ENCODE measurements around the gene PRSS21. TPM values are rescaled to one million over a fixed set of nuclear protein-coding genes. Genes with fewer than 3 reads are reported as not detected.

Gene PRSS21, protein sequence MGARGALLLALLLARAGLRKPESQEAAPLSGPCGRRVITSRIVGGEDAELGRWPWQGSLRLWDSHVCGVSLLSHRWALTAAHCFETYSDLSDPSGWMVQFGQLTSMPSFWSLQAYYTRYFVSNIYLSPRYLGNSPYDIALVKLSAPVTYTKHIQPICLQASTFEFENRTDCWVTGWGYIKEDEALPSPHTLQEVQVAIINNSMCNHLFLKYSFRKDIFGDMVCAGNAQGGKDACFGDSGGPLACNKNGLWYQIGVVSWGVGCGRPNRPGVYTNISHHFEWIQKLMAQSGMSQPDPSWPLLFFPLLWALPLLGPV
- polyA plus RNA-seq (2012; rRNA removed) = not detected in 2 replicates
- not detected in 2 replicates for polyA plus RNA-seq (2012; cell fraction: cytosol; rRNA removed)
- polyA plus RNA-seq (2012; cell fraction: nucleus; rRNA removed) = not detected in 2 replicates

- Histone ChIP-seq H4K20me1 (ENCODE audit: insufficient read depth) (no peaks in the 10 kb centered on the region), H2AFZ (ENCODE audit: low read depth) (no peak within 1 kb of the TSS), H3F3A (replicated peaks; ENCODE audit: insufficient read depth) (no peaks in the 10 kb centered on the region), H3K4me1 (ENCODE audit: control insufficient read depth in 1 of 2, insufficient read depth in 2 of 2, low read depth in 1 of 2, low read length in 1 of 2) (peaks cover 0 to 20% of the 10 kb centered on the region in 2 experiments; a peak in 1 of 4 replicates), H3K79me2 (ENCODE audit: insufficient read depth) (no peaks in the 10 kb centered on the region), H3K9me2 (no peaks in the 10 kb centered on the region), H3K9me3 (no peaks in the 10 kb centered on the region), H3K9ac (no peak within 1 kb of the TSS), H3K27ac (ENCODE audit: low read depth in 2 of 2, low read length in 1 of 2) (no peak within 1 kb of the TSS), H3K4me2 (no peak within 1 kb of the TSS), H3K27me3 (ENCODE audit: insufficient read depth) (no peaks in the 10 kb centered on the region; the same call in 1 of the 2 replicates), H3K36me3 (replicated peaks in 1 of 2; ENCODE audit: control insufficient read depth in 1 of 2, insufficient read depth in 2 of 2, low read length in 1 of 2) (no peaks in the 10 kb centered on the region), H3K4me3 (ENCODE audit: low read depth in 2 of 2, low read length in 1 of 2) (no peak within 1 kb of the TSS)
- CTCF ChIA-PET = interaction anchor here (1.0 kb wide), 1 partner anchor 23 kb away, joined by 3 read pairs; no protein-coding TSS in a partner anchor
- no peak for DNase-seq
- POLR2A ChIA-PET = no interaction called here
- WGBS (ENCODE audit: low lambda C conversion rate) = 71% methylated on average over 27 of the region's 28 CpGs
- no peak for TF ChIP-seq EZH2phosphoT487 (IDR thresholded peaks at IDR 0.05; ENCODE audit: borderline replicate concordance, low read depth)
- no peak for TF ChIP-seq SMC3 (IDR thresholded peaks at IDR 0.05; ENCODE audit: low read depth, low read length)
- no peak for TF ChIP-seq TEAD4 (IDR thresholded peaks at IDR 0.05; ENCODE audit: borderline replicate concordance, insufficient read depth)
- no peak for TF ChIP-seq JUND (IDR thresholded peaks at IDR 0.05)
- no peak for TF ChIP-seq TAF1 (IDR thresholded peaks at IDR 0.05; ENCODE audit: borderline replicate concordance, low read depth, low read length)
- no peak for TF ChIP-seq ELF1 (IDR thresholded peaks at IDR 0.05)
Observed at GRCh38 chr16:2816751-2817339, at the start of gene PRSS21. PRSS21 (plus strand) TSS chr16:2817237; CDS start chr16:2817269, 32 bp downstream.

GRCh38 chr16:2767891-2768290, 49.1 kb upstream of the PRSS21 start:
- DNase-seq = no peak
- Histone ChIP-seq H3K36me3 (replicated peaks in 1 of 2; ENCODE audit: control insufficient read depth in 1 of 2, insufficient read depth in 2 of 2, low read length in 1 of 2) (peaks cover 61 to 92% of the 10 kb centered on the region in 2 experiments), H4K20me1 (ENCODE audit: insufficient read depth) (peaks cover 86% of the 10 kb centered on the region), H3K9ac (no peak overlapping the region), H3F3A (replicated peaks; ENCODE audit: insufficient read depth) (peaks cover 26% of the 10 kb centered on the region), H3K4me2 (no peak overlapping the region), H2AFZ (ENCODE audit: low read depth) (no peak overlapping the region), H3K4me1 (ENCODE audit: control insufficient read depth in 1 of 2, insufficient read depth in 2 of 2, low read depth in 1 of 2, low read length in 1 of 2) (no peaks in the 10 kb centered on the region), H3K79me2 (ENCODE audit: insufficient read depth) (peaks cover 65% of the 10 kb centered on the region), H3K27me3 (ENCODE audit: insufficient read depth) (no peaks in the 10 kb centered on the region), H3K9me3 (no peaks in the 10 kb centered on the region), H3K9me2 (no peaks in the 10 kb centered on the region), H3K27ac (ENCODE audit: low read depth in 2 of 2, low read length in 1 of 2) (no peak overlapping the region), H3K4me3 (ENCODE audit: low read depth in 2 of 2, low read length in 1 of 2) (no peak overlapping the region)
- POLR2A ChIA-PET = interaction anchor here (1.3 kb wide), 1 partner anchor 14 kb away, joined by 3 read pairs; no protein-coding TSS in a partner anchor
- CTCF ChIA-PET = interaction anchor here (0.6 to 1.3 kb wide), 3 partner anchors 9 to 838 kb away, joined by 3 to 4 read pairs (median 3); no protein-coding TSS in a partner anchor
- 87% methylated on average over 14 of the region's 14 CpGs for WGBS (ENCODE audit: low lambda C conversion rate)
- TF ChIP-seq, protein P1, sequence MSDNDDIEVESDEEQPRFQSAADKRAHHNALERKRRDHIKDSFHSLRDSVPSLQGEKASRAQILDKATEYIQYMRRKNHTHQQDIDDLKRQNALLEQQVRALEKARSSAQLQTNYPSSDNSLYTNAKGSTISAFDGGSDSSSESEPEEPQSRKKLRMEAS (IDR thresholded peaks at IDR 0.05; ENCODE audit: low read depth) = no peak
- TF ChIP-seq TAF1 (IDR thresholded peaks at IDR 0.05; ENCODE audit: borderline replicate concordance, low read depth, low read length) (no peak), MEF2A (IDR thresholded peaks at IDR 0.05; ENCODE audit: borderline replicate concordance, low read depth) (no peak), RAD21 (IDR thresholded peaks at IDR 0.05; ENCODE audit: low read length) (no peak), FOXJ3 (CRISPR knock-in tag; IDR thresholded peaks at IDR 0.05) (no peak), USF2 (IDR thresholded peaks at IDR 0.05; ENCODE audit: borderline replicate concordance, low read depth, low read length) (no peak), POLR2AphosphoS5 (IDR thresholded peaks at IDR 0.05; ENCODE audit: low read depth, low read length) (no peak), NFIC (IDR thresholded peaks at IDR 0.05; ENCODE audit: borderline replicate concordance) (no peak), CHD2 (IDR thresholded peaks at IDR 0.05; ENCODE audit: low read length, partially characterized antibody) (no peak), SIN3A (IDR thresholded peaks at IDR 0.05; ENCODE audit: borderline replicate concordance, low read depth, low read length) (no peak), RFX5 (IDR thresholded peaks at IDR 0.05; ENCODE audit: low read length) (no peak), REST (IDR thresholded peaks at IDR 0.05; ENCODE audit: low read depth, low read length) (no peak), TCF12 (IDR thresholded peaks at IDR 0.05) (no peak), JUND (IDR thresholded peaks at IDR 0.05) (no peak)
- TF ChIP-seq, protein P2, sequence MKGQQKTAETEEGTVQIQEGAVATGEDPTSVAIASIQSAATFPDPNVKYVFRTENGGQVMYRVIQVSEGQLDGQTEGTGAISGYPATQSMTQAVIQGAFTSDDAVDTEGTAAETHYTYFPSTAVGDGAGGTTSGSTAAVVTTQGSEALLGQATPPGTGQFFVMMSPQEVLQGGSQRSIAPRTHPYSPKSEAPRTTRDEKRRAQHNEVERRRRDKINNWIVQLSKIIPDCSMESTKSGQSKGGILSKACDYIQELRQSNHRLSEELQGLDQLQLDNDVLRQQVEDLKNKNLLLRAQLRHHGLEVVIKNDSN (IDR thresholded peaks at IDR 0.05; ENCODE audit: borderline replicate concordance, low read depth) = no peak
- TF ChIP-seq, protein P3, sequence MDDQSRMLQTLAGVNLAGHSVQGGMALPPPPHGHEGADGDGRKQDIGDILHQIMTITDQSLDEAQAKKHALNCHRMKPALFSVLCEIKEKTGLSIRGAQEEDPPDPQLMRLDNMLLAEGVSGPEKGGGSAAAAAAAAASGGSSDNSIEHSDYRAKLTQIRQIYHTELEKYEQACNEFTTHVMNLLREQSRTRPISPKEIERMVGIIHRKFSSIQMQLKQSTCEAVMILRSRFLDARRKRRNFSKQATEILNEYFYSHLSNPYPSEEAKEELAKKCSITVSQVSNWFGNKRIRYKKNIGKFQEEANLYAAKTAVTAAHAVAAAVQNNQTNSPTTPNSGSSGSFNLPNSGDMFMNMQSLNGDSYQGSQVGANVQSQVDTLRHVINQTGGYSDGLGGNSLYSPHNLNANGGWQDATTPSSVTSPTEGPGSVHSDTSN (IDR thresholded peaks at IDR 0.05) = no peak
